H54 (cell line): Measurements from ENCODE around the gene ARL15.

Experiments used
- DNase-seq: peaks from one replicate; pipeline ENCODE4 v3.0.0; 2011; ENCODE audit warnings: low spot score, mixed read lengths; ENCODE audit not compliant: insufficient read length
- FAIRE-seq: peaks from 3 replicates; lab custom pipeline; 2011; peaks lifted over from hg19 to GRCh38; lab: Jason Lieb, UNC
- POLR2A ChIP-seq: IDR thresholded peaks from 2 replicates; pipeline ENCODE4 v1.6.1; 2011; ENCODE audit warnings: low read depth, mild to moderate bottlenecking, low read length

The ARL15 gene

GRCh38 chr5:54009828-54010227 is 300.5 kb downstream of the ARL15 start:
- FAIRE-seq (no peak), DNase-seq (no peak)
- no peak for TF ChIP-seq POLR2A

GRCh38 chr5:54009357-54009756 is 301.0 kb downstream of the ARL15 start:
- FAIRE-seq (no peak), DNase-seq (no peak)
- TF ChIP-seq POLR2A, result no peak

GRCh38 chr5:54007827-54008777 is 302.3 kb downstream of the ARL15 start:
- no peak for TF ChIP-seq POLR2A
- FAIRE-seq (no peak), DNase-seq (peak; percentile 7)

- DNase-seq, result no peak
- FAIRE-seq, result no peak
- no peak for TF ChIP-seq POLR2A
Measured at GRCh38 chr5:54004697-54005096, 305.7 kb downstream of the ARL15 start.

- no peak for DNase-seq
- no peak for TF ChIP-seq POLR2A
- no peak for FAIRE-seq
Measured at GRCh38 chr5:54002779-54003178, 307.6 kb downstream of the ARL15 start.

GRCh38 chr5:54001976-54002775 is 308.2 kb downstream of the ARL15 start:
- no peak for FAIRE-seq
- TF ChIP-seq POLR2A, result no peak
- DNase-seq, result no peak

- DNase-seq (no peak), FAIRE-seq (no peak)
- no peak for TF ChIP-seq POLR2A
Measured at GRCh38 chr5:54000011-54000410, 310.4 kb downstream of the ARL15 start.

- FAIRE-seq, result no peak
- no peak for TF ChIP-seq POLR2A
- DNase-seq, result no peak
Measured at GRCh38 chr5:53997736-53998627, 312.4 kb downstream of the ARL15 start.

- DNase-seq (no peak), FAIRE-seq (no peak)
- TF ChIP-seq POLR2A, result no peak
Measured at GRCh38 chr5:53996008-53996407, 314.4 kb downstream of the ARL15 start.

GRCh38 chr5:53994148-53994547 is 316.2 kb downstream of the ARL15 start:
- TF ChIP-seq POLR2A, result no peak
- DNase-seq (no peak), FAIRE-seq (no peak)

GRCh38 chr5:53991942-53992341 is 318.4 kb downstream of the ARL15 start:
- no peak for TF ChIP-seq POLR2A
- FAIRE-seq (peak; percentile 75), DNase-seq (no peak)

- TF ChIP-seq POLR2A, result no peak
- DNase-seq (no peak), FAIRE-seq (no peak)
Measured at GRCh38 chr5:53987101-53987500, 323.3 kb downstream of the ARL15 start.

GRCh38 chr5:53985796-53986195 is 324.6 kb downstream of the ARL15 start:
- no peak for TF ChIP-seq POLR2A
- FAIRE-seq, result no peak

GRCh38 chr5:53984971-53985370 is 325.4 kb downstream of the ARL15 start:
- FAIRE-seq (no peak), DNase-seq (no peak)
- TF ChIP-seq POLR2A, result no peak

More at GRCh38 chr5:53985796-53986195, 324.6 kb downstream of the ARL15 start:
- no peak for DNase-seq
